Testis (tissue), 3 donors: ENCODE measurements around the gene UVSSA. TPM values are rescaled to one million over a fixed set of nuclear protein-coding genes. Genes with fewer than 3 reads are reported as not detected.

Experiments used
- DNase-seq: peaks from one replicate; pipeline ENCODE4 v3.0.0-alpha.2; 2019
- H3K27ac ChIP-seq, 2 donors: fragments of 200-600 bp; sonication (generic); one replicate each; pipeline ENCODE4 v1.5.1; 2019
- H3K27me3 ChIP-seq: fragments of 200-600 bp; sonication (generic); one replicate; pipeline ENCODE4 v1.5.1; 2019
- H3K36me3 ChIP-seq: fragments of 200-600 bp; sonication (generic); one replicate; pipeline ENCODE4 v1.5.1; 2017; ENCODE audit warnings: low read depth; ENCODE audit errors: missing control alignments
- H3K4me1 ChIP-seq: fragments of 200-600 bp; sonication (generic); one replicate; pipeline ENCODE4 v1.5.1; 2019
- H3K4me3 ChIP-seq, 2 donors: fragments of 200-600 bp; sonication (generic); one replicate each; pipeline ENCODE4 v1.5.1; 2017 to 2019
- H3K9me3 ChIP-seq: fragments of 200-600 bp; sonication (generic); one replicate; pipeline ENCODE4 v1.5.1; 2017
- CTCF ChIP-seq, 3 experiments: fragments of 450-650 bp in 2 of 3; fragments of 200-600 bp in 1 of 3; sonication (generic) in 1 of 3; IDR thresholded peaks; one replicate each; pipeline ENCODE4 v1.5.1; 2016 to 2019; ENCODE audit warnings: antibody characterized with exemption in 3 of 3, mild to moderate bottlenecking in 2 of 3, moderate library complexity in 1 of 3
- POLR2A ChIP-seq: fragments of 450-650 bp; IDR thresholded peaks from one replicate; pipeline ENCODE4 v1.6.1; 2017; ENCODE audit warnings: antibody characterized with exemption, mild to moderate bottlenecking, moderate library complexity
- WGBS, 2 donors: methylation state at CpG; one replicate each; pipeline ENCODE4 v1.1.5; 2018; 5-methylcytosine and 5-hydroxymethylcytosine counted together
- intact Hi-C: fragments of 100-400 bp; cut with DNase I; formaldehyde crosslinking; loops from one replicate; pipeline ENCODE4 v1.15.1; 2023; ENCODE audit warnings: low total_unique reads
- polyA plus RNA-seq: library from polyadenylated mRNA; stranded (reverse); fragments of 350-450 nt; fragmentation: Illumina TruSeq; extraction: RNeasy Lipid Tissue Mini Kit (QIAGEN cat#74804); gene quantifications from one replicate; pipeline ENCODE4 v1.2.3, GENCODE V29; 2014; ENCODE audit warnings: low read depth, low replicate concordance; ENCODE audit not compliant: insufficient read depth
- total RNA-seq, 2 donors: library from RNA; depleted of rRNA; stranded (reverse); fragments of >200 nt; gene quantifications; one replicate each; pipeline ENCODE4 v1.2.3, GENCODE V29; 2016

Gene UVSSA
- total and polyA plus RNA-seq, 3 donors from 2014 or later, result 35.8 to 94.6 (median 71.5) TPM

- H3K9me3 ChIP-seq, result no peaks in the 10 kb centered on the region
- no peaks in the 10 kb centered on the region for H3K36me3 ChIP-seq
- H3K27me3 ChIP-seq, result no peaks in the 10 kb centered on the region
- 95 to 97% methylated on average over 29 to 41 of the region's 41 CpGs for WGBS, 2 donors
- DNase-seq, result no peak
- H3K4me1 ChIP-seq, result no peaks in the 10 kb centered on the region
- intact Hi-C loops, result no loop called here
- no peak overlapping the region for H3K4me3 ChIP-seq
- TF ChIP-seq CTCF (IDR thresholded peaks at IDR 0.05) (no peak), POLR2A (no peak)
- no peak overlapping the region for H3K27ac ChIP-seq
Observed at GRCh38 chr4:1337951-1338751, 8.9 kb upstream of the UVSSA start.

GRCh38 chr4:1338752-1339414 is 8.1 kb upstream of the UVSSA start:
- H3K9me3 ChIP-seq, result no peaks in the 10 kb centered on the region
- H3K4me3 ChIP-seq, result no peak overlapping the region
- no peaks in the 10 kb centered on the region for H3K4me1 ChIP-seq
- TF ChIP-seq POLR2A, result no peak
- TF ChIP-seq CTCF (IDR thresholded peaks at IDR 0.05), result no peak
- H3K27ac ChIP-seq, result no peak overlapping the region
- H3K36me3 ChIP-seq, result no peaks in the 10 kb centered on the region
- DNase-seq, result no peak
- intact Hi-C loops, result no loop called here
- WGBS, 2 donors, result 95% methylated on average over 32 to 38 of the region's 38 CpGs
- H3K27me3 ChIP-seq, result no peaks in the 10 kb centered on the region

- no peaks in the 10 kb centered on the region for H3K36me3 ChIP-seq
- no peak for DNase-seq
- no peaks in the 10 kb centered on the region for H3K4me1 ChIP-seq
- no peak overlapping the region for H3K4me3 ChIP-seq
- 95 to 96% methylated on average over 38 of the region's 38 CpGs for WGBS, 2 donors
- TF ChIP-seq CTCF (IDR thresholded peaks at IDR 0.05) (no peak), POLR2A (no peak)
- intact Hi-C loops, result no loop called here
- H3K27me3 ChIP-seq, result no peaks in the 10 kb centered on the region
- no peaks in the 10 kb centered on the region for H3K9me3 ChIP-seq
- no peak overlapping the region for H3K27ac ChIP-seq
Observed at GRCh38 chr4:1339489-1339888, 7.5 kb upstream of the UVSSA start.

GRCh38 chr4:1340181-1340747 is 6.7 kb upstream of the UVSSA start:
- no peak overlapping the region for H3K4me3 ChIP-seq
- no peaks in the 10 kb centered on the region for H3K27me3 ChIP-seq
- intact Hi-C loops, result no loop called here
- no peak for DNase-seq
- WGBS, 2 donors, result 84 to 94% methylated on average over 23 to 29 of the region's 29 CpGs
- no peaks in the 10 kb centered on the region for H3K36me3 ChIP-seq
- no peak for TF ChIP-seq CTCF (IDR thresholded peaks at IDR 0.05)
- TF ChIP-seq POLR2A, result no peak
- H3K9me3 ChIP-seq, result no peaks in the 10 kb centered on the region
- no peak overlapping the region for H3K27ac ChIP-seq
- H3K4me1 ChIP-seq, result peaks cover 3% of the 10 kb centered on the region
